Erythroblast (primary cell): ENCODE results near the gene ATL2.

Experiments
- DNase-seq, 2 experiments: peaks; one replicate each; lab custom pipeline; 2025; lab: John Stamatoyannopoulos, UW
- GATA1 ChIP-seq: IDR thresholded peaks from 2 replicates; pipeline ENCODE4 v1.6.1; 2011; ENCODE audit warnings: low read depth, mild to moderate bottlenecking, control low read depth, low read length, moderate library complexity
- POLR2A ChIP-seq: IDR thresholded peaks from 2 replicates; pipeline ENCODE4 v1.6.1; 2011; ENCODE audit warnings: mild to moderate bottlenecking, low read length

The ATL2 gene

GRCh38 chr2:38380397-38381130, 3.5 kb upstream of the ATL2 start:
- no peak for DNase-seq
- no peak for TF ChIP-seq GATA1
- TF ChIP-seq POLR2A, result no peak

- DNase-seq, result peak; percentile 83 to 90
- peak; percentile 42 for TF ChIP-seq POLR2A
- TF ChIP-seq GATA1, result no peak
Observed at GRCh38 chr2:38376346-38377049, 575 bp downstream of the ATL2 start.

DNA sequence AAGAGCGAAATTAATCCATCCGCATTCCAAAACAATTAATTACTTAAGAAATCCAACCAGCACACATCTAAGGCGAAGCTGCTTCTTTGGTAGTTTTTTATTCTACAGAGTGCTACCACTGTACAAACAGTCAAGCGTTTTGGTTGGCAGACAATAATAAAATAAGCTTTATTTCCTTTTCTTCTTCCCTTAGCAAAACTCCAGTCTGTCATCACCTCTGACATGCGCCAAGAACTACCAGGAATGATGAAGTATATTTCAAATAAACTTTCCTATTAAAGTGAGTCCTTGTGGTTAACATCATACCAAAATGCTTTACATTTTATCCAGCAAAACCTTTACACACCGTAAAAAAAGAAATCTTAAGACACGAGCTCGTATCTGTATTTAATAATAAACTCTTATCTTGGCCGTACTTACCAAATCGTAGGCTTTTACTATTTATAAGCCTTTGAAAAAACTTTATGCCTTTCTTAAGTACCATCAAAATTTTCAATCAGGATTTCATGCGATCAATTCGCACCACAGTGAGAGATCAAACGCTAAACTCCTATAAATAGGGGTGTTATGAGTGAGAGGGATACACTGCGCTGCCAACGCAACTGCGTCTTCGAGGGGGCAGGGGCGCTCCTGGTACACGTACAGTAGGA, 1.3 kb downstream of the ATL2 start:
- DNase-seq, result no peak

DNA sequence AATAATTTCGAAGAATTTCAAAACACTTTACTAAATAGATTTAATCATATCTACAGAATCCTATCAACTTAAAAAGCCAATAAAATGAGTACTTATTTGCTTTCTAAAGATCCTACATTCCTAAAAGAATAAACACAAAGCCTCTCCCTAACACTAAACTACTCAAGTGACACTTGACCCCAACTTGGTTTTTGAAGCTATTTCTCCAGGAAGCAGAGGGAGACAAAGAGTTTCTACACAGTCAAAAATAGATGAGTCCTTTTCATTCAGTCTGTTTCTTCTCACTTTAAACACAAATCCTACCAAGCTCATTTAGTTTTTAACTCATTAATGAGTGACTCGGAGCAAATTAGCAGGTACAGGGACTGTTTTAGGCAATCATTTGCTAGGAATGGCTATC, 2.1 kb downstream of the ATL2 start:
- peak in 1 of 2 experiments; percentile 25 for DNase-seq
- no peak for TF ChIP-seq POLR2A
- TF ChIP-seq GATA1, result no peak

More for the DNA sequence above, 1.3 kb downstream of the ATL2 start:
- TF ChIP-seq GATA1, result no peak
- TF ChIP-seq POLR2A, result no peak

DNA sequence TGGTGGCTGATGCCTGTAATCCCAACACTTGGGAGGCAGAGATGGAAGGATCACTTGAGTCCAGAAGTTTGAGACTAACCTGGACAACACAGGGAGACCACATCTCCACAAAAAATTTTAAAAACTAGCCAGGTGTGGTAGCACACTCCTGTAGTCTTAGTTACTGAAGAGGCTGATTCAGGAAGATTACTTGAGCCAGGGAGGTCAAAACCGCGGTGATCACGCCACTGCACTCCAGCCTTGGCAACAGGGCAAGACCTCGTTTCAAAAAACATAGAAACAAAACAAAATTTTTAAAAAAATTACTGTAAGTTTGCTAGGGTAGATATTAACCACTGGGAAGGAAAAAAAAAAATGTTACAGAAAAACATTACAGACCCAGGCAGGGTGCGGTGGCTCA, 5.8 kb downstream of the ATL2 start:
- DNase-seq, result peak in 1 of 2 experiments; percentile 17
- TF ChIP-seq POLR2A, result no peak
- no peak for TF ChIP-seq GATA1

GRCh38 chr2:38370664-38371063, 6.4 kb downstream of the ATL2 start:
- peak in 1 of 2 experiments; percentile 13 for DNase-seq
- TF ChIP-seq GATA1 (no peak), POLR2A (no peak)

- TF ChIP-seq POLR2A (no peak), GATA1 (no peak)
- no peak for DNase-seq
Observed at GRCh38 chr2:38362232-38362631, 14.8 kb downstream of the ATL2 start.

- no peak for TF ChIP-seq POLR2A
- TF ChIP-seq GATA1, result no peak
- DNase-seq, result no peak
Observed at GRCh38 chr2:38360177-38360576, 16.9 kb downstream of the ATL2 start.

DNA sequence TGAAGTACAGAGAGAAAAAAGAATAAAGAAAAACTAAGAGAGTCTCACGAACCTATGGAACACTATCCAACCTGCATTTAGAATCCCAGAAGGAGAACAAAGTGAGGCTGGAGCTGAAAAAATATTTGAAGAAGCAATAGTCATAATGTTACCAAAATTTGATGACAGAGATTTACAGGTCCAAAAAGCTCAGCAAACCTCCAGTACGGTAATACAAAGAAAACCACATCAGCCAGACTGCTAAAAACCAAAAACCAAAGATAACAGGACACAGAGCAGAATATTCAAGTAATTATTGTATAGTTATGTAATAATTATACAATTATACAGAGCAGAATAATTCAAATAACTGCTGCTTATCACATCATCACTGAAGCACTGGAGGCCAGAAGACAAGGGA, 23.7 kb downstream of the ATL2 start:
- DNase-seq, result no peak
- TF ChIP-seq GATA1 (no peak), POLR2A (no peak)

- DNase-seq, result no peak
- TF ChIP-seq POLR2A (no peak), GATA1 (no peak)
Observed at GRCh38 chr2:38352336-38352735, 24.7 kb downstream of the ATL2 start.

DNA sequence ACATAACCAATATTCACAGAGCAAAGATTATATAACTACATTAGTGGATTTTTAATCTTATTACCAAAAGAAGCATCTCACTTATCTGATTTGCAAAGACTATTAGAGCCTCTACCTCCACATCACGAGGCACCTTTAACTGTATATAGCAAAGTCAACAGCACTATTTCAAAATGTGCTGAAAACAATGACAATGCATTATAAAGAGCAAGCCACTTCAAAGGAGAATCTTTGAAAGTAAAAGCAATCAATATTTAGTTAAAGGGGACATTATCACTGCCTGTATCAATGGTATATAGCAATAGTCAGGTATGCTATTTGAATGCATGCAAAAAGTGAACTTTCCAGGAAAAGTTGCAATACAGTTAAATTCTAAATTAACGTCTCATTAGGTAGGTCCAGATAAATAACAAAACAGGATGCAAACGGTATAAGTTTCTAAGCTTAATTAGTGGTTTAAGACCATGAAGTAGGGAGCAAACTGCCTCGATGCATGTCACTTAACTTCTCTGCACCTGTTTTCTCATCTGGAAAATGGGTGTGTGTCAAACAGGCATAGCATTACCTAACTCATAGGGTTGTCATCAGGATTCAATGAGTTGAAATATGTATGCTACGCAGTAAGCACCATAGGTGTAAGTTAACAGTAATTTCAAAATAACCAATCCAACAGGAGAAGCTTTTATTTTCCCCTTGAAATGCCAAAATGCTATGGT, 31.6 kb downstream of the ATL2 start:
- DNase-seq, result no peak

GRCh38 chr2:38344813-38345212, 32.3 kb downstream of the ATL2 start:
- TF ChIP-seq GATA1, result no peak
- TF ChIP-seq POLR2A, result no peak
- DNase-seq, result no peak

More for the DNA sequence above, 31.6 kb downstream of the ATL2 start:
- no peak for TF ChIP-seq GATA1
- TF ChIP-seq POLR2A, result no peak

GRCh38 chr2:38343212-38343611, 33.9 kb downstream of the ATL2 start:
- TF ChIP-seq GATA1 (no peak), POLR2A (no peak)
- no peak for DNase-seq

GRCh38 chr2:38336621-38337020, 40.5 kb downstream of the ATL2 start:
- TF ChIP-seq GATA1 (no peak), POLR2A (no peak)

GRCh38 chr2:38330754-38331153, 46.3 kb downstream of the ATL2 start:
- no peak for DNase-seq
- TF ChIP-seq POLR2A, result no peak
- TF ChIP-seq GATA1, result no peak

More at GRCh38 chr2:38336621-38337020, 40.5 kb downstream of the ATL2 start:
- no peak for DNase-seq
